Measurements from ENCODE around the gene SLC34A3. TPM values are rescaled to one million over a fixed set of nuclear protein-coding genes. Genes with fewer than 3 reads are reported as not detected.
"Not testable (repeated sequence)": the region's sequence is repeated elsewhere in the genome, so short reads cannot be mapped to it uniquely, and the experiment has no call there.

The SLC34A3 gene
- polyA plus RNA-seq, 4 donors: 0.37 to 13.7 (median 5.2) TPM

DNA sequence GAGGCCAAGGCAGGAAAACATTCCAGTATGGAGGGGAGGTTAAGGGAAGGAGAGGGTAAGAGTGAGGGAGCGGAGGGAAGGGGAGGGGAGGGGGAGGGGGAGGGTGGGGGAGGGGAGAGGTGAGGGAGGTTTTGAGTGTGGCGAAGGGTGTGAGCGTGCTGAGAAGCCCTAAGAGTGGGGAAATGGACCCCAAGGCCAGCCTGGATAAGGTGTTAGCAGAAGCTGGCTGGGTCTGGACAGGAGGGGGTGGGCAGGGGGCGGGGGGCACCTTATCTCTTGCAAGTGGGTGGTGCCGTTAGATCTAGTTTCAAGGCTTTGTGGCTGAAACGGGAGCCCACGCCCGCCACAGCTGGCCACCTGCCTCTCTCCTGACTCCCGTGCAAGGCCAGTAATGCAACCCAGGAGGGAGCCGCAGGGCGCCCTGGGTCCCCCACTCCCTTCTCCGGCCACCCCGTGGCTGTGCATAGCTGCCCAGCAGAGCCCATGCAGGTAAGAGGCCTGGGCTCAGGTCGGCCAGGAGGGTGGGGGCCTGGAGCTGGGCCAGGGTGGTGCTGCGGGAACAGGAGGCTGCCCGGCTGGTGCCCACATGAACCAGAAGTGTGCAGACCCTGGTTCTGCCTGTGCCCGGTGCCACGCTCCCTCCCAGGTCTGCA, 2.7 kb upstream of the SLC34A3 start:
- no peak for DNase-seq (ENCODE audit: low read depth in 4 of 4, low spot score in 3 of 4)

GRCh38 chr9:137228506-137228967, 2.2 kb upstream of the SLC34A3 start:
- DNase-seq (ENCODE audit: low read depth in 4 of 4, low spot score in 3 of 4): no peak

DNA sequence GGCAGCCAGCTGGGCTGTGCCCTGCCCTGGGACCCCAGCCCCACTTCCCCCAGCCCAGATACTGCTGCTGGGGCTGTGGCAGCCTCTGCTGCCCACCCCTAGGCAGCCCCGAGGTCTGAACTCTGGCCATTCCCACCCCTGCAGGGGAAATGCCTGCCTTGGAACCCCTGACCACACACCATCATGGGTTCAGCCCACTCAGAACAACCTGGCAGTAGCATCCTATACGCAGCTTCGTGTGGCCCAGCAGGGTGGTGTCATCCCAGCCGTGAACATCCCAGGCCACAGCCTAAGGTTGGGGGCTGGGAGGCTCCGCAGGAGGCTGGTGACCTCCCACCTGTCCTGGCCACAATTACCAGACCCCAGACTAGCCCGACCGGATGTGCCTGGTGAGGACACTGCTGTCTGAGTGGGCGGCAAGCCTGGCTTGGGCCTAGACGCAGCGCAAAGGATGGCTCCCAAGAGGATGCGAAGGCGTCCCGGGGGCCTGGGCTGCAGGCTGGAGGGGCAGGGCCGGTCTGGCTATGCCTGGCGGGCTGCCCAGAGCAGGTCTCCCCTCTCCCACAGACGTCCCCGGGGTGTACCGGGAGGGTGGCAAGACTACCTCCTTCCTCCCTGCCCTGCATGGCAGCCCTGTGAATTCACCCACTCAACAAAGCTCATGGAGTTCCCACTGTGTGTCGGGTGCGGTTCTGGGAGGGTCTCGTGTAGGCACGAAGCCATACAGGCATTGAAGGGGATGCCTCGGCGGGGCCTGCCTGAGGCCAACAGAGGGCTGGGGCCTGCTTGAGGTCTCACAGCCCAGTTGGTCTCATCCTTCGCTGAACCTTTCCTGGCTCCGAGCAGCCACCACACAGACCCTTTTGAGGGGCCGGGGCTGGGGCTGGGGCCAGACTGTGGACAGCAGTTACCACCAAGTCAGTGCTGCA, 1.5 kb upstream of the SLC34A3 start:
- no peak for DNase-seq (ENCODE audit: low read depth in 4 of 4, low spot score in 3 of 4)

DNA sequence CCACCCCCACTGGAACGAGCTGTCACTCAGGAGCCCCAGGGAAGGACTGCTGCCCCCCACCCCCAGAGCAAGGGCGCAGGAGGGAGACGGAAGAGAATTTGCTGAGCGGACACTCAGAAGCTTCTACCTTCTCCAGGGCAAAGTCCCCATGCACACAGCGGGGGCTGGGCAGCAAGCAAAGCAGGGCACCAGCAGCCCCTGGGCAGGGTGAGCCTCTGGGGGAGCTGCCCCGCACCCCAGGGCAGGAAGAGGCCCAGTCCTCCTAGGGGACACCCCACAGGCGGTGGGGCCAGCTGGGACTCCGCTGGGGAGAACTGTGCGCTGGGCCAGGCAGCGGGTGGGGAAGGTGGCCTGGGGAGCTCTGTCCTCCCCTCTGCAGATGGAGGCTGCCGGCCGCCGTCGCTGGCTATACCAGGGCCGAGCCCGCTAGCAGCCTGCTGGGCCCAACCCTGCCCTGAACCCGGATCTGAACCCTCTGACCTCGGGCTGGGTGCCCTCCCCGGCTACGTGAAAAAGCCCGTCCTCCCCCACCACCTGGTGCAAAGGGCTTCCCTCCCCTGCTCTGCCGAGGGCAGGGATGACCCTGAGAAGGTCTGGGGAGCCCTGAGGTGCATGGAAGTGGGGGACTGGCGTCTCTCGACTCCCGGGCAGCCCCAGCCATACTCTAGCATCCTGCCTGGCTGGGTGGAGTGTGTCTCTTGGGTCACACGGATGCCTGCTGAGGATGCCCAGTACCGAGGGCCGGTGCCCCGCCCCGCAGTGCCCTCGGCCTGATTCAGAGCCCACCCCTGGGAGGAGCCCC, 597 bp upstream of the SLC34A3 start:
- no peak for DNase-seq (ENCODE audit: low read depth in 4 of 4, low spot score in 3 of 4)

DNA sequence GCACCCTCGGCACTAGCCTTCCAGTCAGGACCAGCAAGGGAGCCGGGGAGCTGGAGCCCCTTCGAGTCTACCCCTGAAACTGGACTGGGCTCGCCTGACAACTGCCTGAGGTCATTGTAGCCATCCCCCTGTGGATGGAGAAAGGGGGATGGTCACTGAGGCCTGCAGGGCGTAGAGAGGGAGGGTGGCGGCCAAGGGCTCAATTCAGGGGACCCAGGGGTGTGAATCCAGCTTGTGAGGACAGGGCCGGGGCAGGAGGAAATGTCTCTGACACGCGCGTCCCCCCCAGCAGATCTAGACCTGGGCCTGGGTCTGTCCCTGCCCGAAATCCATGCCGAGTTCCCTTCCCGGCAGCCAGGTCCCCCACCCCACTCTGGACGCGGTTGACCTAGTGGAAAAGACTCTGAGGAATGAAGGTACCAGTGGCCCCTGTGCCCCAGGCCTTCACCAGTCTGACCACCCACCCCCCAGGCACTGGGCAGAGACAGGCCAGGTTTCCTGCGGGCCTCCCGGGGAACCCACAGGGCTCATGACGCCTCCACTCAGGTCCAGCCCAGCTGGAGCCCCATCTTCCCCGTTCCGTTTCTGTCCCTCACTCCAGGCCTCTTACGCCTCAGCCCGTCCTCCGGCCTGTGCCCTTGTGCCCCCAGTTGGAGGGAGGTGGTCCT, 805 bp downstream of the SLC34A3 start:
- DNase-seq (ENCODE audit: low read depth in 4 of 4, low spot score in 3 of 4): no peak

GRCh38 chr9:137232101-137232500, 1.4 kb downstream of the SLC34A3 start:
- DNase-seq (ENCODE audit: low read depth in 4 of 4, low spot score in 3 of 4): no peak

DNA sequence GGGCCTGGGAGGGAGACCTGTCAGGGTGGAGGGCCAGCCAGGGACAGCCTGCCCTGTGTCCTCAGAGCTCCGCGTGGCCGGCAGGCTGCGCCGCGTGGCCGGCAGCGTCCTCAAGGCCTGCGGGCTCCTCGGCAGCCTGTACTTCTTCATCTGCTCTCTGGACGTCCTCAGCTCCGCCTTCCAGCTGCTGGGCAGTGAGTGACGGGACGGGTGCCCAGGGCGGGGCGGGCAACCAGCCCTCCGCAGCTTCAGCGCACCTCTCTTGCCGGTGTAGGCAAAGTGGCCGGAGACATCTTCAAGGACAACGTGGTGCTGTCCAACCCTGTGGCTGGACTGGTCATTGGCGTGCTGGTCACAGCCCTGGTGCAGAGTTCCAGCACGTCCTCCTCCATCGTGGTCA, 1.8 kb downstream of the SLC34A3 start:
- DNase-seq (ENCODE audit: low read depth in 4 of 4, low spot score in 3 of 4): no peak

GRCh38 chr9:137233143-137233980, 2.7 kb downstream of the SLC34A3 start:
- DNase-seq (ENCODE audit: low read depth in 4 of 4, low spot score in 3 of 4): no peak

GRCh38 chr9:137234055-137234697, 3.5 kb downstream of the SLC34A3 start:
- DNase-seq (ENCODE audit: low read depth in 4 of 4, low spot score in 3 of 4): no peak

DNA sequence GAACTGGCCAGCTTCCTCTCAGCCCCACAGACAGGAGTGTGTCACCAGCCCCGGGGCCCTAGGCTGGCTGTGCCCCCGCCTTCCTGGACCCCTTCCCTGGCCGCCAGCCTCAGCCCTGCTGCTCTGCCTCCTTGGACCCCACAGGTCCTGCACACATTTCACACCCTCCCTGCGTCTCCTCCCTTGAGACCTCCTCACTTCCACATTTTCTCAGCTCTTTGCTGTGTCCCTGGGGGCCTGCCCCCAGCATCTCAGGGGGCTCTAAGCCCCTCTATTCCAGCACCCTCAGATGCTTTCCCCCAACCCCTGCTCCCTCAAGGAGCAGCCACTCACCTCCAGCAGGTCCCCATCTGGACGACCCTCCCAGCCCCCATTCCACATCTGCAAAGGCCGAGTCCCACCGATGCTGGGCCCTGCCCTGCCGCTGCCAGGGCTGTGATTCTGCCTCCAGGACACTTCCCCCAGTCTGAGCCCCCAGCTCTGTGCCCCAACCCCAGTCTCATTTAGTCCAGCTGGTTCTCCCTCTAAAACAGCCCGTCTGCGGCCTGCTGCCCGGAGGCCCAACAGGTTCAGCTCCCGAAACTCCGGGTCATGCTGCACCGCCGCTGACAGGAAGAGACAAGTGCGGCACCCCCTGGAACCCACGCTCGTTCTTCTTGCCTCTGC, 4.2 kb downstream of the SLC34A3 start:
- no peak for DNase-seq (ENCODE audit: low read depth in 4 of 4, low spot score in 3 of 4)

DNA sequence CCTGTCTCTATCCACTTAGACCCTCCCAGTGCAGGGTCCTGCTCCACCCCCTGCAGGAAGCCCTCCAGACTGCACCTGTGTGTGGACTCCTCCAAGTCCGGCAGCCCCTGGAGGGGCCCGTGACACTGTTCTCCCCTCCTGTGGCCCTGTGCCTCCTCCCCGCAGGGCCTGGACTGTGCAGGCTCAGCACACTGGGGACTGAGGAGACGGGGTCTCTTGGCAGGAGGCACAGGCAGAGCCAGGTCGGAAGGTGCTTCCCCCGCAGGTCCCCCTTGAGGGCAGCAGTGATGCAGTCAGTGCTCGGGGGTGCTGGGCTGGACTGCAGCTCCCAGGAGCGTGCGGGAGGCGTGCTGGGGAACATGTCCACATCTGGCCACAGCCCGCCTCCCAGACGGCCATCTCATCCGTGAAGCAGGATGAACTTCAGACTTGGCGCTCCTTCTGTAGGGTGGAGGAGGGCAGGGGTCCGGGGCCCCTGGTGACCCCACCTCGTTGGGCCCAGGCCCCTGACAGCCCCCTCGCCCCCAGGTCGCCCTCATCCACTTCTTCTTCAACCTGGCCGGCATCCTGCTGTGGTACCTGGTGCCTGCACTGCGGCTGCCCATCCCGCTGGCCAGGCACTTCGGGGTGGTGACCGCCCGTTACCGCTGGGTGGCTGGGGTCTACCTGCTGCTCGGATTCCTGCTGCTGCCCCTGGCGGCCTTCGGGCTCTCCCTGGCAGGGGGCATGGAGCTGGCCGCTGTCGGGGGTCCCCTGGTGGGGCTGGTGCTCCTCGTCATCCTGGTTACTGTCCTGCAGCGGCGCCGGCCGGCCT, 4.9 kb downstream of the SLC34A3 start:
- no peak for DNase-seq (ENCODE audit: low read depth in 4 of 4, low spot score in 3 of 4)

- peak; percentile 47 to 68 (median 58) for DNase-seq (ENCODE audit: low read depth in 4 of 4, low spot score in 3 of 4)
These were observed 5.7 kb downstream of the SLC34A3 start for GRCh38 chr9:137236238-137236935.

GRCh38 chr9:137236936-137237421, 6.3 kb downstream of the SLC34A3 start:
- no peak for DNase-seq (ENCODE audit: low read depth in 4 of 4, low spot score in 3 of 4)

GRCh38 chr9:137237759-137238726, 7.3 kb downstream of the SLC34A3 start:
- DNase-seq (ENCODE audit: low read depth in 4 of 4, low spot score in 3 of 4): no peak

DNA sequence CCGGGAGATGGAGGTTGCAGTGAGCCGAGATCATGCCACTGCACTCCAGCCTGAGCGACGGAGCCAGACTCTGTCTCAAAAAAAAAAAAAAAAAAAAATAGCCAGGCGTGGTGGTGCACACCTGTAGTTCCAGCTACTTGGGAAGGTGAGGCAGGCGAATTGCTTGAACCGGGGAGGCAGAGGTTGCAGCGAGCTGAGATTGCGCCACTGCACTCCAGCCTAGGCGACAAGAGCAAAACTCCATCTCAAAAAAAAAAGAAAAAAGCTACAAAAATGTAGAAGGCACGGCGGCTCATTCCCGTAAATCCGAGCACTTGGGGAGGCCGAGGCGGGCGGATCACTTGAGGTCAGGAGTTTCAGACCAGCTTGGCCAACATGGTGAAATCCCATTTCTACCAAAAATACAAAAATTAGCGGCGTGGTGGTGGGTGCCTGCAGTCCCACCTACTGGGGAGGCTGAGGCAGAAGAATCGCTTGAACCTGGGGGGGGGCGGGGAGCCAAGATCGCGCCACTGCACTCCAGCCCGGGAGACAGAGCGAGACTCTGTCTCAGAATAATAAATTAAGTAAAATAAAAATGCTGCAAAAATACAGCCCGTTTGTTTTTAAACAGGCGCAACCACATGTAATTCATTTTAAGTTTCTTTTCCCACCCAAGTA, 9.0 kb downstream of the SLC34A3 start:
- DNase-seq (ENCODE audit: low read depth in 4 of 4, low spot score in 3 of 4): not testable (repeated sequence)

Data from left renal pelvis (tissue), 4 donors.